ENCODE results near the gene PDIK1L. TPM values are rescaled to one million over a fixed set of nuclear protein-coding genes. Genes with fewer than 3 reads are reported as not detected.

PDIK1L gene
- total and polyA plus RNA-seq, 9 of the 15 experiments (the other 6 are each of a cell fraction or from before 2014, with no cell fraction given), result 12.8 to 30.2 (median 21.5) TPM

GRCh38 chr1:26126321-26127084, 14.9 kb downstream of the PDIK1L start (continued):
- TF ChIP-seq KLF13 (tag; IDR thresholded peaks at IDR 0.05; ENCODE audit: borderline replicate concordance, low read depth), result 0 out of 2 replicates have a peak, but pooled peaks have one; percentile 56
- TF ChIP-seq ZBTB26 (CRISPR knock-in tag; IDR thresholded peaks at IDR 0.05), result peak; percentile 86
- no peak for TF ChIP-seq ZNF184 (CRISPR knock-in tag; IDR thresholded peaks at IDR 0.05)
- no peak for TF ChIP-seq FOXA1 (IDR thresholded peaks at IDR 0.05; ENCODE audit: borderline replicate concordance)
- peak; percentile 91 for TF ChIP-seq SMARCC2 (IDR thresholded peaks at IDR 0.05; ENCODE audit: low read depth)
- TF ChIP-seq HDAC3 (IDR thresholded peaks at IDR 0.05; ENCODE audit: borderline replicate concordance, partially characterized antibody), result peak; percentile 97
- peak; percentile 72 for TF ChIP-seq SUPT5H (IDR thresholded peaks at IDR 0.05)
- no peak for TF ChIP-seq SMAD2 (IDR thresholded peaks at IDR 0.05; ENCODE audit: low read depth, low read length)
- TF ChIP-seq SMARCA5 (IDR thresholded peaks at IDR 0.05), result no peak
- TF ChIP-seq RBM15 (IDR thresholded peaks at IDR 0.05; ENCODE audit: insufficient read depth, low read length), result no peak
- TF ChIP-seq RB1 (IDR thresholded peaks at IDR 0.05; ENCODE audit: low read depth), result no peak; the same call in 1 of the 2 replicates
- TF ChIP-seq ZNF699 (CRISPR knock-in tag; IDR thresholded peaks at IDR 0.05; ENCODE audit: insufficient replicate concordance), result no peak
- TF ChIP-seq ZNF23 (CRISPR knock-in tag; IDR thresholded peaks at IDR 0.05), result peak; percentile 36; the same call in 1 of the 2 replicates
- TF ChIP-seq ZNF41 (CRISPR knock-in tag; conservative IDR thresholded peaks at IDR 0.05), result peak; percentile 60; the same call in 1 of the 2 replicates
- TF ChIP-seq RBM14 (IDR thresholded peaks at IDR 0.05; ENCODE audit: borderline replicate concordance, insufficient read depth, low read depth, low read length), result no peak
- no peak for TF ChIP-seq ZNF146 (CRISPR knock-in tag; IDR thresholded peaks at IDR 0.05; ENCODE audit: unreplicated experiment)
- no peak for TF ChIP-seq E2F4 (CRISPR knock-in tag; IDR thresholded peaks at IDR 0.05; ENCODE audit: low read depth)
- TF ChIP-seq PHF20 (IDR thresholded peaks at IDR 0.05; ENCODE audit: partially characterized antibody), result no peak
- TF ChIP-seq CC2D1A (IDR thresholded peaks at IDR 0.05), result peak; percentile 100
- 0 out of 2 replicates have a peak, but pooled peaks have one; percentile 50 for TF ChIP-seq ZBTB9 (CRISPR knock-in tag; IDR thresholded peaks at IDR 0.05)
- TF ChIP-seq KDM1A (IDR thresholded peaks at IDR 0.05), result peak; percentile 92
- TF ChIP-seq ZC3H8 (IDR thresholded peaks at IDR 0.05), result no peak
- TF ChIP-seq PKNOX1 (IDR thresholded peaks at IDR 0.05), result peak; percentile 93
- no peak for TF ChIP-seq ZNF445 (CRISPR knock-in tag; IDR thresholded peaks at IDR 0.05; ENCODE audit: low read depth)
- peak; percentile 99 for TF ChIP-seq NFE2 (IDR thresholded peaks at IDR 0.05; ENCODE audit: low read depth)
- TF ChIP-seq SNAPC5 (CRISPR knock-in tag; IDR thresholded peaks at IDR 0.05), result no peak
